ENCODE data around the gene PTP4A1.

The PTP4A1 gene

GRCh38 chr6:63558278-63558677, 14.0 kb upstream of the PTP4A1 start:
- no peak for DNase-seq

- no peak for DNase-seq
These were observed 11.4 kb upstream of the PTP4A1 start for GRCh38 chr6:63560801-63561287.

- no peak for DNase-seq
These were observed 11.0 kb upstream of the PTP4A1 start for GRCh38 chr6:63561288-63561687.

- no peak for DNase-seq
These were observed 9.0 kb upstream of the PTP4A1 start for GRCh38 chr6:63563235-63563634.

- no peak for DNase-seq
These were observed 7.1 kb upstream of the PTP4A1 start for GRCh38 chr6:63565058-63565726.

- DNase-seq, result no peak
These were observed 6.3 kb upstream of the PTP4A1 start for GRCh38 chr6:63565727-63566596.

GRCh38 chr6:63567966-63568365, 4.3 kb upstream of the PTP4A1 start:
- no peak for DNase-seq

GRCh38 chr6:63571361-63572043, 778 bp upstream of the PTP4A1 start:
- DNase-seq, result peak; percentile 52

GRCh38 chr6:63572747-63573075, 431 bp downstream of the PTP4A1 start:
- no peak for DNase-seq

- no peak for DNase-seq
These were observed 1.0 kb downstream of the PTP4A1 start for GRCh38 chr6:63573076-63573898.

- DNase-seq, result no peak
These were observed 1.7 kb downstream of the PTP4A1 start for GRCh38 chr6:63573899-63574553.

- no peak for DNase-seq
These were observed 2.2 kb downstream of the PTP4A1 start for GRCh38 chr6:63574554-63574900.

GRCh38 chr6:63576147-63576772, 4.0 kb downstream of the PTP4A1 start:
- DNase-seq, result no peak

GRCh38 chr6:63576985-63577712, 4.9 kb downstream of the PTP4A1 start:
- DNase-seq, result no peak

- no peak for DNase-seq
These were observed 6.5 kb downstream of the PTP4A1 start for GRCh38 chr6:63578757-63579156.

- DNase-seq, result no peak
These were observed 7.8 kb downstream of the PTP4A1 start for GRCh38 chr6:63579937-63580703.

- no peak for DNase-seq
These were observed 8.4 kb downstream of the PTP4A1 start for GRCh38 chr6:63580704-63580961.

- no peak for DNase-seq
These were observed 9.2 kb downstream of the PTP4A1 start for GRCh38 chr6:63581355-63582013.

- DNase-seq, result no peak
These were observed 10.4 kb downstream of the PTP4A1 start for GRCh38 chr6:63582579-63583231.

GRCh38 chr6:63584125-63584514, 11.8 kb downstream of the PTP4A1 start:
- no peak for DNase-seq
